ENCODE data around the gene NIPBL.
"Not testable (repeated sequence)": the region's sequence is repeated elsewhere in the genome, so short reads cannot be mapped to it uniquely, and the experiment has no call there.

Gene NIPBL

DNA sequence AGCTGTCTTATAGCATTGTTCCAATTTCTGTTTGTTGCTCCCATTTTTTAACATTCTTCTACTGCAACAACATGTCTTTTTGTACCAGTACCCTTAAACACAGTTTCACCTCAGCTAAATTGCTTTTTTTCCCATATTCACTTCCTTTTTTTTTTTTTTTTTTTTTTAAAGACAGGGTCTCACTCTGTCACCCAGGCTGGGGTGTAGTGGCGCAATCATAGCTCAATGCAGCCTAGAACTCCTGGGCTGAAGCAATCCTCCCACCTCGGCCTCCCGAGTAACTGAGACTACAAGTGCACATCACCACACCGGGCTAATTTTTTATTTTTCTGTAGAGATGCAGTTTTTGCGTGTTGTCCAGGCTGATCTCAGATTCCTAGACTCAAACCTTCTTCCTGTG is 161.3 kb downstream of the NIPBL start:
- DNase-seq: no peak

- no peak for DNase-seq
Measured at GRCh38 chr5:37039824-37040223, 163.3 kb downstream of the NIPBL start.

GRCh38 chr5:37043693-37044092 is 167.1 kb downstream of the NIPBL start:
- peak; percentile 29 for DNase-seq

GRCh38 chr5:37044120-37044519 is 167.6 kb downstream of the NIPBL start:
- no peak for DNase-seq

DNA sequence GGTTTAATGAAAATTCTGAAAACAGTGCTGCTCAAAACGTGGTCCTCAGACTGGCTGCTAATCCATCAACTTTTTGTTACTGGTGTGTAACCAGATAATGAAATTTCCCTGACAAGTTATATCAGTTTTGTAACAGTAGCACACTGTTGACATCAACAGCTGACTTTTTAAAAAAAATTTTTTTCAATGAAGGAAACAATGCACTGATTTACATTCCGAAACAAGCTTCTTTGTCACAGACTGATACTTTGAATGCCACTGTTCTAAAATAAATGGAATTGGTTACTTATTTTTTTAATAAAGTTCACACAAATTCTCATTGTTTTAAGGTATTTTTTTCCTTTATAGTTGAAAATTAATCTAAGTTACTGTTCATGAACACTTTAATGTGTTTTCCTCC is 169.1 kb downstream of the NIPBL start:
- DNase-seq: no peak

DNA sequence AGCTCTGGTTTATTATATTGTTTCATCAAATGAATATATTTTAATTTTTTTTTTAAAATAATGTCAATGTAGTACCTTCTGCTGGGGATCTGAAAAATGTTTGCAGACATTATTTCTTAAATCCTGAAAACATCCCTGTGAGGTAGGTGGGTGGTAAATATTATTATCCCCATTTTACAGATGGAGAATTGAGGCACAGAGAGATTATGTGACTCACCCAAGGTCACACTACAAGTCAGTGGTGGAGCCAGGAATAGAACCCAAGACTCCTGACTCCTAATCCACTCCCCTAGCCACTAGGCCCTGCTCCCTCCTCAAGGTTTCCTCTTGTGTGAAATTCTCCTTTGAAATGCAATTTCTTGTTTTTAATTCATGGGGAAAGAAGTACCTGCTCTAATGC is 171.4 kb downstream of the NIPBL start:
- DNase-seq: no peak

- DNase-seq: no peak
Measured at GRCh38 chr5:37054391-37054790, 177.8 kb downstream of the NIPBL start.

DNA sequence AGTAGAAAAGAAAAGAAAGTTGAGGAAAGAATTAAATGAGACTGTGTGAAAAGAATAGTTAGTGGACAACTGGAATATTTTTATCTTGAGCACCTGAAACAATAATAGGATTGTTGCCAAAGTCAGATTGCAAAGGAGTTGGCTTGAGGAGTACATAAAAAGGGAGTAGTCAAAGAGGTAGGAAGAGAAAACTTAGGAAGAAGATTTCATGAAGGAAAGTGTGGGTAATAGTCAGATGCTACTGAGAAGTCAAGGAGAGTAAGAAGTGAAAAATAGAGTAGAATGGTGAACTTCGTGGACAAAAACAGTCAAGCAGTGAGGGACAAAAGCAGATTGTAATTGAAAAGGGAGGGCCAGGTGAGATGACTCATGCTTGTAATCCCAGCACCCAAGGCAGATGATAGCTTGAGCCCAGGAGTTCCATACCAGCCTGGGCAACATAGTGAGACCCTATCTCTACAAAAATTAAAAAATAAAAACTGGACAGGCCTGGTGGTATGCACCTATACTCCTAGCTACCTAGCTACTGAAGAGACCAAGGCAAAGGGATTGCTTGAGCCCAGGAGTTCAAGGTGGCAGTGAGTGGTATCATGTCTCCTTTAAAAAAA is 178.9 kb downstream of the NIPBL start:
- DNase-seq: no peak

DNA sequence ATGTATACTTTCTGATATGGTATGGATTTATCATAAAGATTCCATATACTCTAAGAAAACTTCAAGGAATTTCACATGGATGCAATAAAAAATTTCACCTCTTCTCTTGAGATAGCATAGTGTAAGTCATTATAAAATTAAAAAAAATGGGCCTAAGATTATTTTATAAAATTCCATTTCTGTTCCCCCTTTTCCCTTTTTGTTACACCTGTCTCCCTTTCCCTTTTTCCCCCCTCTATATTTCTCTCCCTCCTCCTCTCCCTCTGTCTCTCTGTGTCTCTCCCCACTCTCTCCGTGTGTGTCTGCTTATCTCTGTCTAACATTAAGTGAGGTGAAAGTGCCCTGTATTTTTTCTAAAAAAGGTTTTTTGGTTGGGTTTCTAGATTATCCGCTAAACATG is 180.2 kb downstream of the NIPBL start:
- no peak for DNase-seq

DNA sequence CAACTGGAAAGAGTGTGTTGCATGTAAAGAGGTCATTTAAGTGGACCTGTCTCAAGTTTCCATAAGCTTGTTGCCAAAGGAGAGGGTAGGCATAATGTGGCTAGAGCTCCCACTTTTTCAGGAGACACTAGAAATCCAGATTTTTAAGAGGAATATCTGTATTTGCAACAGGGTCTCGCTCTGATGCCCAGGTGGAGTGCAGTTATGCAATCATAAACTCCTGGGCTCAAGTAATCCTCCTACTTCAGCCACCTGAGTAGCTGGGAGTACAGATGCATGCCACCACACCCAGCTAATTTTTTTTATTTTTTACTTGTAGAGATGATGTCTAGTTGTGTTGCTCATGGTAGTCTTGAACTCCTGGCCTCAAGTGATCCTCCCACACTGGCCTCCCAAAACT is 183.5 kb downstream of the NIPBL start:
- no peak for DNase-seq

- no peak for DNase-seq
Measured at GRCh38 chr5:37063739-37064138, 187.2 kb downstream of the NIPBL start.

DNA sequence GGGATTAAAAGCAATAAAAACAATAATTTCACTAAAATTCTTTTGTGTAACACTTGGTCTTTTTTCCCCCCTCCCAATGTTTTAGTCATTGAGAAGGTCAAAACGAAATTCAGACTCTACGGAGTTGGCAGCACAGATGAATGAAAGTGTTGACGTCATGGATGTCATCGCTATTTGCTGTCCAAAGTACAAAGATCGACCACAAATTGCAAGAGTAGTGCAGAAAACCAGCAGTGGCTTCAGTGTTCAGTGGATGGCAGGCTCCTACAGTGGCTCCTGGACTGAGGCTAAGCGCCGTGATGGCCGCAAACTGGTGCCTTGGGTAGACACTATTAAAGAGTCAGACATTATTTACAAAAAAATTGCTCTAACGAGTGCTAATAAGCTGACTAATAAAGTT is 187.9 kb downstream of the NIPBL start:
- no peak for DNase-seq

DNA sequence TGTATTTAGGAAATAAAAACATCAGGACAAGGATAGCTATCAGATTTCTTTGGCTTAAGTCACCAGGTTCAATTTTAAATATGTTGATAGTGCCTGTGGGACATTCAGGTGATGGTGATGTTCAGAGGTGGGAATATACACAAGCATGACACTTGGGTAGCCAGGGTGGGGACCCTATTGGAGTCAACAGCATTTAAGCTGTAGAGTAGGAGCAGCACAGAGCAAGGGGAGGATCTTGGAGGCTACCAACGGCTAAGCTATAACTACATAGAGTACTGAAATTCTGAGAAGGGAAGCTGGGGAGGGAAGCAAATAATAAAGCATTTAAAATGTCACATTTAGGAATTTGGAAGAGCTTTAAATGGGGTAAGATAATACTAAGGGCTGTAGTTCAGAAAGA is 194.9 kb downstream of the NIPBL start:
- DNase-seq: no peak

GRCh38 chr5:37071901-37072581 is 195.5 kb downstream of the NIPBL start:
- no peak for DNase-seq

GRCh38 chr5:37075399-37075950 is 198.9 kb downstream of the NIPBL start:
- no peak for DNase-seq

DNA sequence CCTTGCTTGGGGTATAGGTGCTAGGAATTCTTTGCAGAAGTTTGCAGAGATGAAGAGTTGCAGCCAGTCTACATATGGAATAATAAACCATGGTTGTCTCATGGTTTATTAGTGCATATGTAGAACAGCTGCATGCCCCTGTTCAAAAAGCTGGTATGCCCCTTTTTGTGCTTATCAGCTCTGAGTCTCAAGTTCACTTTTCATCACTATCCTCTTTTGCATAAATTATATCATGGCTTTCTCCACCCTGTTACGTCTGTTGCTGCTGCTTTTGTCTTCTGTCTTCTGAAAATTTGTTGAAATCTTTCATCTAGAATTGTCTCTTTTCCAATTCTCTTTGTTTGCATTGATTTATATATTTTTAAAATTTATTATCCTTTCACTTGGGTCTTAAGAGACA is 200.6 kb downstream of the NIPBL start:
- DNase-seq: no peak

GRCh38 chr5:37080697-37081096 is 204.1 kb downstream of the NIPBL start:
- no peak for DNase-seq

DNA sequence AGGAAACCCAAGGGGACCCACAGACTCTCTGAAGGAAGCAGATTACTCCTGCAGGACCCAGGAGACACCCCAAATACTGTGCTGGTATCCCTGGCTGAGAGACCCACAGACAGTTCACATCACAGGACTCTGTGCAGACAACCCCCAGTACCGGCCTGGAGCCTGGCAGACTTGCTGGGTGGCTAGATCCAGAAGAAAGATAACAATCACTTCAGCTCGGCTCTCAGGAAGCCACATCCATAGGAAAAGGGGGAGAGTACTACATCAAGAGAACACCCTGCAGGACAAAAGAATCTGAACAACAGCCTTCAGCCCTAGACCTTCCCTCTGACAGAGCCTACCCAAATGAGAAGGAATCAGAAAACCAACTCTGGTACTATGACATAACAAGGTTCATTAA is 206.4 kb downstream of the NIPBL start:
- DNase-seq: not testable (repeated sequence)

DNA sequence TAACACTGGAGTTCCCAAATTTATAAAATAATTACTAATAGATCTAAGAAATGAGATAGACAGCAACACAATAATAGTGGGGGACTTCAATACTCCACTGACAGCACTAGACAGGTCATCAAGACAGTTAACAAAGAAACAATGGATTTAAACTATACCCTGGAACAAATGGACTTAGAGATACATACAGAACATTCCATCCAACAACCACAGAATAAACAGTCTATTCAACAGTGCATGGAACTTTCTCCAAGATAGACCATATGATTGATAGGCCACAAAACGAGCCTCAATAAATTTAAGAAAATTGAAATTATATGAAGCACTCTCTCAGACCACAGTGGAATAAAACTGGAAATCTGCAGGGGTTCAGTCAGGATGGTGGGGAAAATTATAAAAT is 209.5 kb downstream of the NIPBL start:
- DNase-seq: not testable (repeated sequence)

GRCh38 chr5:37086466-37087173 is 210.1 kb downstream of the NIPBL start:
- DNase-seq: no peak

GRCh38 chr5:37088009-37088408 is 211.4 kb downstream of the NIPBL start:
- DNase-seq: no peak

GRCh38 chr5:37090123-37090726 is 213.7 kb downstream of the NIPBL start:
- DNase-seq: no peak

GRCh38 chr5:37090781-37091180 is 214.2 kb downstream of the NIPBL start:
- DNase-seq: no peak

GRCh38 chr5:37093795-37094194 is 217.2 kb downstream of the NIPBL start:
- not testable (repeated sequence) for DNase-seq

Data from NCI-H1694 (cell line).